HepG2 (cell line): Measurements from ENCODE around the gene WDR87. TPM values are rescaled to one million over a fixed set of nuclear protein-coding genes. Genes with fewer than 3 reads are reported as not detected.

Source experiments
- ATAC-seq: fragments of 200-7000 bp; cut with Tn5 transposase; 3 replicates; pipeline ENCODE4 v1.9.1; 2020; ENCODE audit warnings: mild to moderate bottlenecking, moderate library complexity
- BruUV-seq: library from RNA; stranded (reverse); fragments of 400-500 nt; replicated peaks from 2 replicates; lab custom pipeline; 2021; lab: Mats Ljungman, UMichigan
- CTCF ChIA-PET: fragments of 300-600 bp; formaldehyde crosslinking; extraction: SDS; loops from one replicate; lab custom pipeline; 2021; ENCODE audit warnings: low total read pairs, inconsistent platforms, low intra/inter-chr PET ratio; lab: Yijun Ruan, JAX
- POLR2A ChIA-PET: fragments of 350-600 bp; sonication (Branson Sonifier 250); formaldehyde crosslinking; loops from one replicate; lab custom pipeline; 2020; ENCODE audit warnings: antibody characterized with exemption, inconsistent platforms; lab: Yijun Ruan, JAX
- DNase-seq: peaks from one replicate; pipeline ENCODE4 v3.0.0-alpha.2; 2015; ENCODE audit warnings: low spot score
- FAIRE-seq: peaks from 3 replicates; lab custom pipeline; 2011; peaks lifted over from hg19 to GRCh38; lab: Jason Lieb, UNC
- H2AFZ ChIP-seq: one replicate; pipeline ENCODE4 v1.6.1; 2011; ENCODE audit warnings: low read length, inconsistent platforms
- H3K27ac ChIP-seq: fragments of 300-600 bp; 3 replicates; pipeline ENCODE4 v1.8.0; 2011; ENCODE audit warnings: mixed run types, mild to moderate bottlenecking, mixed read lengths, low read length, inconsistent platforms; ENCODE audit not compliant: insufficient read depth; ENCODE audit errors: extremely low read length
- H3K27me3 ChIP-seq, 2 experiments: fragments of 200-600 bp in 1 of 2; 2 replicates in 1 of 2; 3 replicates in 1 of 2; pipeline versions ENCODE4 v1.6.0 to v1.8.0; 2011; ENCODE audit warnings: low read length in 2 of 2, mild to moderate bottlenecking in 2 of 2, moderate library complexity in 2 of 2, inconsistent platforms in 1 of 2; ENCODE audit not compliant: insufficient read depth in 2 of 2, control insufficient read depth in 1 of 2
- H3K36me3 ChIP-seq, 2 experiments: fragments of 200-600 bp in 1 of 2; replicated peaks in 1 of 2; 2 replicates in 1 of 2; 3 replicates in 1 of 2; pipeline versions ENCODE4 v1.5.1 to v1.8.0; 2011; ENCODE audit warnings: low read length in 2 of 2, inconsistent platforms in 1 of 2; ENCODE audit not compliant: insufficient read depth in 2 of 2, control insufficient read depth in 1 of 2
- H3K4me1 ChIP-seq: 2 replicates; pipeline ENCODE4 v1.5.1; 2012; ENCODE audit warnings: low read length, inconsistent platforms; ENCODE audit not compliant: insufficient read depth
- H3K4me2 ChIP-seq: 2 replicates; pipeline ENCODE4 v1.6.0; 2011; ENCODE audit warnings: low read depth, low read length, inconsistent platforms
- H3K4me3 ChIP-seq, 3 experiments: fragments of 200-600 bp in 1 of 3; sonication (generic), shearing (Covaris generic) in 1 of 3; replicated peaks in 1 of 3; 2 replicates each; pipeline ENCODE4 v1.5.1; 2011 to 2016; ENCODE audit warnings: low read length in 3 of 3, inconsistent platforms in 2 of 3, low read depth in 2 of 3, mild to moderate bottlenecking in 2 of 3, control low read depth in 1 of 3, mixed read lengths in 1 of 3; ENCODE audit not compliant: insufficient read depth in 1 of 3
- H3K79me2 ChIP-seq: one replicate; pipeline ENCODE4 v1.6.1; 2011; ENCODE audit warnings: low read length, inconsistent platforms; ENCODE audit not compliant: insufficient read depth
- H3K9ac ChIP-seq: 2 replicates; pipeline ENCODE4 v1.6.0; 2011; ENCODE audit warnings: mild to moderate bottlenecking, low read depth, low read length, inconsistent platforms; ENCODE audit not compliant: insufficient read depth
- H3K9me3 ChIP-seq: 2 replicates; pipeline ENCODE4 v1.5.1; 2012; ENCODE audit warnings: mild to moderate bottlenecking, low read length
- H4K20me1 ChIP-seq: 2 replicates; pipeline ENCODE4 v1.6.0; 2011; ENCODE audit warnings: inconsistent platforms, mild to moderate bottlenecking, low read length, moderate library complexity; ENCODE audit not compliant: insufficient read depth
- ETV6 ChIP-seq: sonication (generic); formaldehyde crosslinking; conservative IDR thresholded peaks from 2 replicates; pipeline ENCODE4 v1.4.0; 2020; ENCODE audit warnings: missing genetic modification reagents
- HES4 ChIP-seq: sonication (generic); formaldehyde crosslinking; IDR thresholded peaks from 2 replicates; pipeline ENCODE4 v1.9.0; 2021; ENCODE audit warnings: mild to moderate bottlenecking, missing genetic modification reagents, borderline replicate concordance
- HMG20A ChIP-seq: IDR thresholded peaks from 2 replicates; pipeline ENCODE4 v1.6.1; 2016; ENCODE audit warnings: borderline replicate concordance
- HMG20B ChIP-seq: conservative IDR thresholded peaks from 2 replicates; pipeline ENCODE4 v1.6.1; 2016; ENCODE audit warnings: missing genetic modification reagents, missing compliant biosample characterization
- MYC ChIP-seq: sonication (generic); formaldehyde crosslinking; IDR thresholded peaks from 2 replicates; pipeline ENCODE4 v1.9.0; 2021; ENCODE audit warnings: missing genetic modification reagents, borderline replicate concordance
- RBAK ChIP-seq: sonication (generic); formaldehyde crosslinking; IDR thresholded peaks from 2 replicates; pipeline ENCODE4 v1.5.1; 2020; ENCODE audit warnings: mild to moderate bottlenecking, missing genetic modification reagents
- RFXANK ChIP-seq: IDR thresholded peaks from 2 replicates; pipeline ENCODE4 v1.6.1; 2016
- TGIF2 ChIP-seq: IDR thresholded peaks from 2 replicates; pipeline ENCODE4 v1.6.1; 2016; ENCODE audit warnings: control low read depth, missing compliant biosample characterization
- ZMYM2 ChIP-seq: sonication (generic); formaldehyde crosslinking; IDR thresholded peaks from 2 replicates; pipeline ENCODE4 v1.8.0; 2022; ENCODE audit warnings: mild to moderate bottlenecking, missing genetic modification reagents
- ZNF33A ChIP-seq: sonication (generic); formaldehyde crosslinking; IDR thresholded peaks from 2 replicates; pipeline ENCODE4 v1.5.1; 2020; ENCODE audit warnings: missing genetic modification reagents, mild to moderate bottlenecking, moderate library complexity, borderline replicate concordance
- ZNF605 ChIP-seq: sonication (generic); formaldehyde crosslinking; IDR thresholded peaks from 2 replicates; pipeline ENCODE4 v1.8.0; 2022; ENCODE audit warnings: mild to moderate bottlenecking, missing genetic modification reagents
- ZNF615 ChIP-seq: sonication (generic); formaldehyde crosslinking; IDR thresholded peaks from 2 replicates; pipeline ENCODE4 v1.5.0; 2020; ENCODE audit warnings: mild to moderate bottlenecking, missing genetic modification reagents, borderline replicate concordance
- WGBS: methylation state at CpG from one replicate; pipeline ENCODE4 v1.1.6; 2017; ENCODE audit warnings: low lambda C conversion rate; 5-methylcytosine and 5-hydroxymethylcytosine counted together
- in situ Hi-C: cut with HindIII; loops from 2 replicates; pipeline ENCODE4 v1.10.0; 2017; ENCODE audit warnings: low pct_unique_long_range_greater_than_20kb; ENCODE audit not compliant: extremely low pct_ligation_motif_present
- intact Hi-C: fragments of 100-400 bp; cut with micrococcal nuclease; formaldehyde crosslinking; loops from one replicate; pipeline ENCODE4 v1.10.0; 2022; ENCODE audit not compliant: unreplicated experiment
- polyA plus RNA-seq, 8 experiments: library from polyadenylated mRNA; depleted of rRNA in 3 of 8; stranded (reverse) in 7 of 8; unstranded in 1 of 8; fragments of >200 nt; fragmentation: Illumina TruSeq in 4 of 8; extraction: Trizol in 4 of 8; gene quantifications; 2 replicates each; pipeline versions ENCODE4 v1.2.1 to v1.2.3, GENCODE V29; 2011 to 2016; ENCODE audit warnings: low read depth in 4 of 8, missing spikeins in 1 of 8, mixed read lengths in 1 of 8; ENCODE audit not compliant: insufficient read depth in 1 of 8
- total RNA-seq, 5 experiments: library from RNA; depleted of rRNA; stranded (reverse); fragments of >200 nt; fragmentation: Illumina TruSeq; extraction: Trizol; gene quantifications; 2 replicates each; pipeline ENCODE4 v1.2.3, GENCODE V29; 2016; ENCODE audit warnings: low read depth in 1 of 5
- TF ChIP-seq, protein P1 (sequence below): sonication (generic); formaldehyde crosslinking; IDR thresholded peaks from 2 replicates; pipeline ENCODE4 v1.4.0; 2020; ENCODE audit warnings: mild to moderate bottlenecking, missing genetic modification reagents
- TF ChIP-seq, protein P2 (sequence below): sonication (generic); formaldehyde crosslinking; IDR thresholded peaks from 2 replicates; pipeline ENCODE4 v1.5.0; 2020; ENCODE audit warnings: missing genetic modification reagents
- TF ChIP-seq, protein P3 (sequence below): IDR thresholded peaks from 2 replicates; pipeline ENCODE4 v1.6.1; 2016; ENCODE audit warnings: missing biosample characterization, missing genetic modification reagents, low read depth

WDR87 gene
- total and polyA plus RNA-seq, 2 of the 13 experiments (the other 11 are each of a cell fraction or from before 2014, with no cell fraction given) = not detected

DNA sequence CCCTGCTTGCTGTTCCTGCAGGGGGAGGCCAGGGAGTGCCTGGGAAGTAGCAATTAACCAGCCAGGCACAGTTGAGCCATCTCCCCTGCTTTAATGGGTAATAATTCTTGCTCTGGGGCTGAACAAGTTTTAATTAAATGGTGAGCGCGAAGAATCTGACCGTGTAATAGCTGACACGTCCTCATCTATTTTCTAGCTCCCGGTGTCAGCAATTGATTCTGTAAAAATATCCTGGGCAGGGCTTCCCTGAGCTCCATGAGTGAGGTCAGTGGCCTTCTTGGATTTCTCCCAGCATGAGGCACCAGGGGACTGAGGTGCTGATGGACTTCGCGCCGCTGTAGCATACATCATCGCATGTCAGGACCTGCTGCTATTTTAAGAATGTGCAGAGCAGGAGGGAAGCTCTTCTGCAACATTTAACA, 27.6 kb upstream of the WDR87 start (continued):
- TF ChIP-seq HMG20A (CRISPR knock-in tag) = peak; percentile 24; the same call in 1 of the 2 replicates
- peak; percentile 57; the same call in 1 of the 2 replicates for TF ChIP-seq MYC
- TF ChIP-seq, protein P1, sequence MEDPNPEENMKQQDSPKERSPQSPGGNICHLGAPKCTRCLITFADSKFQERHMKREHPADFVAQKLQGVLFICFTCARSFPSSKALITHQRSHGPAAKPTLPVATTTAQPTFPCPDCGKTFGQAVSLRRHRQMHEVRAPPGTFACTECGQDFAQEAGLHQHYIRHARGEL (CRISPR knock-in tag) = no peak
- TF ChIP-seq, protein P2, sequence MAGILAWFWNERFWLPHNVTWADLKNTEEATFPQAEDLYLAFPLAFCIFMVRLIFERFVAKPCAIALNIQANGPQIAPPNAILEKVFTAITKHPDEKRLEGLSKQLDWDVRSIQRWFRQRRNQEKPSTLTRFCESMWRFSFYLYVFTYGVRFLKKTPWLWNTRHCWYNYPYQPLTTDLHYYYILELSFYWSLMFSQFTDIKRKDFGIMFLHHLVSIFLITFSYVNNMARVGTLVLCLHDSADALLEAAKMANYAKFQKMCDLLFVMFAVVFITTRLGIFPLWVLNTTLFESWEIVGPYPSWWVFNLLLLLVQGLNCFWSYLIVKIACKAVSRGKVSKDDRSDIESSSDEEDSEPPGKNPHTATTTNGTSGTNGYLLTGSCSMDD = no peak
- TF ChIP-seq, all 625 proteins: peak for 96

DNA sequence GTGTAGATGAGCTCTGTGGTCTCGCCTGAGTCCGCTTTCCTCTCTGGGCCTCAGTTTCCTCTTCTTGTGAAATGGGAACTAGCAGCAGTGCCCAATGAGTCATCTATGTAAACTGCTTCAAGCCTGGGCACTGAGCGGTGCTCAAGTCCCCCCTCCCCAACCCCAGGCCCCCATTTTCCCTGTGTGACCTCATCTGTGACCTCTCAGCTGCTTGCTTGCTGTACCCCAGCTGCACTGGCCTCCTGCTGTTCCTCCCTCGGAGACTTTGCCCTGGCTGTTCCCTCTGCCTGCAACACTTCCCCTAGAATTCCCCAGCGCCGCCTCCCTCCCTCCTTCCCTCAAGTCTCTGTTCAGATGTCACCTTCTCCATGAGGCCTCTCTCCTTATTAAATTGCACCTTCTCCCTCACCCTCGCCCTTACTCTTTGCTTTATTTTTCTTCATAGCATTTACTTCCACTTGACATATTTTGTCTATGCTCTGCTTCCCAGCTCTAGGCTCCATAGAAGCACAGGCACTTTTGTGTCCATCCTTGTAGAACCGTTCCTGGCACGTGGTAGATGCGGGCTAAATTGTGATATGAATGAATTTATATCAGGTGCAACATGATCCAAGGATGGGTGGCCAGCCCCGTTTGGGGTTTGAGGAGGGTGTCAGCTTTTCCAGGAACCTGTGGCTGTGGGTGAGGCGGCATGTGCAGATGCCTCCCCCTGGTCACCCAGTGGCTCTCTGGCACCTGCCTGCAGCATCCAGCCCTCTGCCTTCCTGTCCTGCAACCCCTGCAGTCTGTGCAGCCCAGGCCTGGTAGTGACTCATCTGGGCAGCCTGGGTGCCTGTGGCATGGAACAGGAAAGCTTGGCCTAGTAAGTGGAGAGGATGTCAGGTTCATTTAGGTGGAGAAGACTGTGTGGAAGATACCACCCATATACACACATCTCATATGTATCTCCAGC, 26.9 kb upstream of the WDR87 start:
- H3K9me3 ChIP-seq = peaks cover 9% of the 10 kb centered on the region
- in situ Hi-C loops (no loop called here), intact Hi-C loops (loop anchor here (2.0 kb wide), 1 partner anchor 26 kb away; the partner anchor contains the start of genes SIPA1L3 and WDR87)
- TSS peak; percentile 34 for BruUV-seq
- WGBS = 27% methylated on average over 11 of the region's 12 CpGs
- H3K4me2 ChIP-seq = peak overlapping the region; percentile 97
- H3K79me2 ChIP-seq = peaks cover 34% of the 10 kb centered on the region
- DNase-seq (peak; percentile 38), ATAC-seq (peak; percentile 53), FAIRE-seq (peak; percentile 8)
- H3K27ac ChIP-seq = peak overlapping the region; percentile 87
- H4K20me1 ChIP-seq = no peaks in the 10 kb centered on the region
- no peaks in the 10 kb centered on the region for H3K36me3 ChIP-seq
- CTCF ChIA-PET = no interaction called here
- no peak overlapping the region for H2AFZ ChIP-seq
- no peaks in the 10 kb centered on the region for H3K27me3 ChIP-seq
- H3K4me3 ChIP-seq = peak overlapping the region; percentile 57 to 75 (median 68); a peak in 5 of 6 replicates
- POLR2A ChIA-PET = interaction anchor here (0.6 to 4.8 kb wide), 7 partner anchors 11 to 719 kb away, joined by 3 to 89 read pairs (median 4); partner anchors contain the start of genes PSMD8, SIPA1L3 and WDR87
- H3K9ac ChIP-seq = peak overlapping the region; percentile 81
- H3K4me1 ChIP-seq = peaks cover 69% of the 10 kb centered on the region
- TF ChIP-seq, protein P3, sequence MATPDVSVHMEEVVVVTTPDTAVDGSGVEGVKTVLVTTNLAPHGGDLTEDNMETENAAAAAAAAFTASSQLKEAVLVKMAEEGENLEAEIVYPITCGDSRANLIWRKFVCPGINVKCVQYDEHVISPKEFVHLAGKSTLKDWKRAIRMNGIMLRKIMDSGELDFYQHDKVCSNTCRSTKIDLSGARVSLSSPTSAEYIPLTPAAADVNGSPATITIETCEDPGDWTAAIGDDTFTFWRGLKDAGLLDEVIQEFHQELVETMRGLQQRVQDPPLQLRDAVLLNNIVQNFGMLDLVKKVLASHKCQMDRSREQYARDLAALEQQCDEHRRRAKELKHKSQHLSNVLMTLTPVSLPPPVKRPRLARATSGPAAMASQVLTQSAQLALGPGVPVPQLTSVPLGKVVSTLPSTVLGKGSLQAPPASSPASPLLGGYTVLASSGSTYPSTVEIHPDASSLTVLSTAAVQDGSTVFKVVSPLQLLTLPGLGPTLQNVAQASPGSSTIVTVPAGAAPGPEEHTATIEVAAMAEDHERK = no peak
- TF ChIP-seq ETV6 (CRISPR knock-in tag) = no peak
- no peak for TF ChIP-seq RFXANK (CRISPR knock-in tag)
- TF ChIP-seq HES4 = no peak
- TF ChIP-seq ZMYM2 (CRISPR knock-in tag) = no peak
- no peak for TF ChIP-seq ZNF605
- no peak for TF ChIP-seq HMG20B (CRISPR knock-in tag)
- no peak for TF ChIP-seq TGIF2 (CRISPR knock-in tag)
- no peak for TF ChIP-seq ZNF615 (CRISPR knock-in tag)
- TF ChIP-seq ZNF33A (CRISPR knock-in tag) = no peak
- no peak for TF ChIP-seq RBAK
